Measurements from ENCODE around the gene PIWIL4. TPM values are rescaled to one million over a fixed set of nuclear protein-coding genes. Genes with fewer than 3 reads are reported as not detected.

PIWIL4 gene
- total RNA-seq, 1 experiment from 2014 or later, result not detected

DNA sequence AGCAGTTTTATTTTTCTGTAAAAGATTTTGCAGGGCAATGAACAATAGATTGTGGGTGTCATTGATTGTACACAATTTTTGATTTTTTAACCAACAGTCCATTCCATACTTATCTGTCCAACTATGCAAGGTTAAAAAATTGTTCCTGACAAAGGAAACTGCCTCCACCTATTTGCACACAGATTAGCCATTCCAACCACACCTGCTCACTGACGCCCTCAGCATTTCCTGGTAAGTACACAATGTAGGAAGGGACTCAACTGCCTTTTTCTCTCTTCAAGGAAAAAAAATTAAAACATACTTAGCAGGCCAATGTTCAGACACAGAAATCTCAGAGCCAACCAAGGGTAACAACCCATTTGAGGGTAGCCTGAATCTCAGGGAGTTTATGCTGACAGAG is 27.7 kb upstream of the PIWIL4 start:
- Histone ChIP-seq H4K5ac (ENCODE audit: insufficient read length, low read depth, low read length) (no peak overlapping the region), H2BK20ac (ENCODE audit: low read depth, low read length, poor library complexity, severe bottlenecking) (no peak overlapping the region), H3K4me2 (ENCODE audit: insufficient read depth, insufficient read length, low read length) (no peak overlapping the region), H2AFZ (ENCODE audit: low read length) (no peak overlapping the region), H2BK12ac (ENCODE audit: insufficient read length, low read depth, low read length) (no peak overlapping the region), H3K9me3 (ENCODE audit: control insufficient read depth, low read depth, low read length) (no peaks in the 10 kb centered on the region), H4K8ac (replicated peaks; ENCODE audit: insufficient read length, low read depth, low read length) (no peak overlapping the region), H3K9ac (ENCODE audit: extremely low read depth, insufficient read length, low read length) (no peak overlapping the region), H3K23me2 (ENCODE audit: insufficient read length, low read depth, low read length, poor library complexity, severe bottlenecking) (no peaks in the 10 kb centered on the region), H3K23ac (ENCODE audit: insufficient read length, low read depth, low read length) (no peak overlapping the region), H2BK15ac (ENCODE audit: low read depth, low read length) (no peak overlapping the region), H3K79me1 (ENCODE audit: insufficient read depth, low read depth, low read length, poor library complexity, severe bottlenecking) (no peaks in the 10 kb centered on the region), H3K18ac (ENCODE audit: insufficient read length, low read depth, low read length) (no peak overlapping the region), H4K91ac (ENCODE audit: insufficient read length, low read depth, low read length) (no peak overlapping the region), H3K27ac (ENCODE audit: insufficient read length, low read depth, low read length) (no peak overlapping the region), H4K20me1 (ENCODE audit: control insufficient read depth, insufficient read depth, insufficient read length) (no peaks in the 10 kb centered on the region), H3K79me2 (ENCODE audit: insufficient read depth, low read length) (no peaks in the 10 kb centered on the region), H3K4ac (ENCODE audit: low read depth, low read length) (no peak overlapping the region), H3K56ac (ENCODE audit: insufficient read length, low read depth, low read length) (no peak overlapping the region), H2AK5ac (ENCODE audit: insufficient read length, low read length) (no peak overlapping the region), H2BK120ac (ENCODE audit: low read depth, low read length, poor library complexity, severe bottlenecking) (no peak overlapping the region), H3K27me3 (ENCODE audit: insufficient read depth, low read length) (no peaks in the 10 kb centered on the region), H3K4me1 (ENCODE audit: insufficient read depth, low read length) (no peaks in the 10 kb centered on the region), H2BK5ac (ENCODE audit: insufficient read length, low read length) (no peak overlapping the region), H3K14ac (ENCODE audit: insufficient read depth, low read length) (no peak overlapping the region), H3T11ph (ENCODE audit: low read length) (no peak overlapping the region)
- Mint-ChIP-seq H3K4me3 (no peak overlapping the region), H3K9me3 (no peaks in the 10 kb centered on the region), H3K27ac (no peak overlapping the region), H3K27me3 (ENCODE audit: low read depth) (peaks cover 15% of the 10 kb centered on the region), H3K36me3 (ENCODE audit: insufficient read depth in 1 of 3, low read depth in 3 of 3) (no peaks in the 10 kb centered on the region), H3K4me1 (peaks cover 8 to 11% of the 10 kb centered on the region in 2 experiments)
- TF ChIP-seq, protein P1, sequence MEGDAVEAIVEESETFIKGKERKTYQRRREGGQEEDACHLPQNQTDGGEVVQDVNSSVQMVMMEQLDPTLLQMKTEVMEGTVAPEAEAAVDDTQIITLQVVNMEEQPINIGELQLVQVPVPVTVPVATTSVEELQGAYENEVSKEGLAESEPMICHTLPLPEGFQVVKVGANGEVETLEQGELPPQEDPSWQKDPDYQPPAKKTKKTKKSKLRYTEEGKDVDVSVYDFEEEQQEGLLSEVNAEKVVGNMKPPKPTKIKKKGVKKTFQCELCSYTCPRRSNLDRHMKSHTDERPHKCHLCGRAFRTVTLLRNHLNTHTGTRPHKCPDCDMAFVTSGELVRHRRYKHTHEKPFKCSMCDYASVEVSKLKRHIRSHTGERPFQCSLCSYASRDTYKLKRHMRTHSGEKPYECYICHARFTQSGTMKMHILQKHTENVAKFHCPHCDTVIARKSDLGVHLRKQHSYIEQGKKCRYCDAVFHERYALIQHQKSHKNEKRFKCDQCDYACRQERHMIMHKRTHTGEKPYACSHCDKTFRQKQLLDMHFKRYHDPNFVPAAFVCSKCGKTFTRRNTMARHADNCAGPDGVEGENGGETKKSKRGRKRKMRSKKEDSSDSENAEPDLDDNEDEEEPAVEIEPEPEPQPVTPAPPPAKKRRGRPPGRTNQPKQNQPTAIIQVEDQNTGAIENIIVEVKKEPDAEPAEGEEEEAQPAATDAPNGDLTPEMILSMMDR (conservative IDR thresholded peaks at IDR 0.05), result no peak
- no CpG with 5 or more reads among the region's 1 CpG for WGBS (ENCODE audit: extremely low coverage, insufficient read length, low lambda C conversion rate)
- DNase-seq, result no peak
